IgD-negative memory B cell (primary cell): ENCODE results near the gene DNAH2. TPM values are rescaled to one million over a fixed set of nuclear protein-coding genes. Genes with fewer than 3 reads are reported as not detected.
A peak's percentile ranks its signal among the peaks of the same experiment; 100 is the strongest.

Experiments used
- H3K27ac Mint-ChIP-seq, 3 donors: one replicate each; pipeline ENCODE4 v1.8.0; 2020 to 2022; ENCODE audit warnings: mild to moderate bottlenecking in 3 of 3, mixed read lengths in 3 of 3, moderate library complexity in 1 of 3
- H3K27me3 Mint-ChIP-seq: one replicate; pipeline ENCODE4 v1.8.0; 2021; ENCODE audit warnings: mixed read lengths
- H3K36me3 Mint-ChIP-seq: one replicate; pipeline ENCODE4 v1.8.0; 2020; ENCODE audit warnings: mild to moderate bottlenecking, mixed read lengths
- H3K4me1 Mint-ChIP-seq, 3 donors: one replicate each; pipeline ENCODE4 v1.8.0; 2020 to 2022; ENCODE audit warnings: mixed read lengths in 3 of 3, mild to moderate bottlenecking in 1 of 3
- H3K4me3 Mint-ChIP-seq, 4 donors: one replicate each; pipeline ENCODE4 v1.8.0; 2020 to 2022; ENCODE audit warnings: mild to moderate bottlenecking in 4 of 4, mixed read lengths in 4 of 4, moderate library complexity in 3 of 4
- H3K9me3 Mint-ChIP-seq, 3 donors: one replicate each; pipeline ENCODE4 v1.8.0; 2020 to 2021; ENCODE audit warnings: mixed read lengths in 3 of 3, mild to moderate bottlenecking in 1 of 3
- polyA plus RNA-seq: library from polyadenylated mRNA; unstranded; fragments of 300-500 nt; fragmentation: Illumina TruSeq; gene quantifications from one replicate; pipeline ENCODE4 v1.2.3, GENCODE V29; 2021

Gene DNAH2
- polyA plus RNA-seq, 1 donor from 2014 or later: not detected

DNA sequence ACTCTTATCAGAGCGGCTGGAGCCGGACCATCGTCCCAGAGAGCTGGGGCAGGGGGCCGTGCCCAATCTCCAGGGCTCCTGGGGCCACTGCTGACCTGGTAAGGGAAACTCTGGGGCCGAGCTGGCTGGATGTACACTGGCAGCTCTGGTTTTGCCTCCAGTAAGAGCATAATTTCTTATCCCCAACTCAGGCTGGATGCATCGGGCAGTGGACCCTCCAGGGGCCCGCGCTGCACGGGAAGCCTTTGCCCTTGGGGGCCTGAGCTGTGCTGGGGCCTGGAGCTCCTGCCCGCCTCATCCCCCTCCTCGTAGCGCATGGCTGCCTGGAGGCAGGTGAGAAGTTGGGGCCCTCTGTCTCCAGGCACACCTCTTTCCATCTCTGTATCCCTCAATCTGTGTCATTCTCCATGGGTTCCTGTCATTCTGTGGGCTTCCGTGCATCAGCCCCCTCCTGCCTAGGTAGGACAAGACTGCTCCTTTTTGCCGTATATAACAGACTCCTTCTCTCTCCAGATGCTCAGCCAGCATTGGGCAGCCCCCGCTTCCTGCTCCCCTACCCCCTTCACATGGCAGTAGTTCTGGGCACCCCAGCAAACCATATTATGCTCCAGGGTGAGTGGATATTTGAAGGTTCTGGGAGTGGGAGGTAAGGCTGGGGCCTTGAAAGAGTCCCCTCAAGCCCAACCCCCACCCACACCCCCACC is 128.0 kb downstream of the DNAH2 start:
- Mint-ChIP-seq H3K27ac (peak overlapping the region; percentile 93 to 100 (median 100)), H3K36me3 (peaks cover 2% of the 10 kb centered on the region), H3K9me3 (no peaks in the 10 kb centered on the region), H3K4me3 (peak overlapping the region; percentile 83 to 100 (median 94)), H3K27me3 (peaks cover 1% of the 10 kb centered on the region), H3K4me1 (peaks cover 10 to 15% (median 12%) of the 10 kb centered on the region in 3 donors)

DNA sequence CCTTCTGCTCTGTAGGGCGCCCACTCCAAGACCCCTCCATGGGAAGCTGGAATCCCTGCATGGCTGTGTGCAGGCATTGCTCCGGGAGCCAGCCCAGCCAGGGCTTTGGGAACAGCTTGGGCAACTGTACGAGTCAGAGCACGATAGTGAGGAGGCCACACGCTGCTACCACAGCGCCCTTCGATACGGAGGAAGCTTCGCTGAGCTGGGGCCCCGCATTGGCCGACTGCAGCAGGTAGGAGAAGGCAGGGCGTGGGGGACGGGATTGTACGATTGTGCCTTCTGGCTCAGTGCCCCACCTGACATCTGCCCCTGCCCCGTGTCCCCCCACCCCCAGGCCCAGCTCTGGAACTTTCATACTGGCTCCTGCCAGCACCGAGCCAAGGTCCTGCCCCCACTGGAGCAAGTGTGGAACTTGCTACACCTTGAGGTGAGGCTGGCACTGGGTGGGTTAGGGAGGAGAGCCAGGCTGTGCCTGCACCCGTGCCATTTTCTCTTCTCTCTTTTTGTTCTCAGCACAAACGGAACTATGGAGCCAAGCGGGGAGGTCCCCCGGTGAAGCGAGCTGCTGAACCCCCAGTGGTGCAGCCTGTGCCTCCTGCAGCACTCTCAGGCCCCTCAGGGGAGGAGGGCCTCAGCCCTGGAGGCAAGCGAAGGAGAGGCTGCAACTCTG is 128.7 kb downstream of the DNAH2 start:
- Mint-ChIP-seq H3K4me3 (peak overlapping the region in 1 of 4 donors; percentile 91), H3K9me3 (no peaks in the 10 kb centered on the region), H3K27ac (peak overlapping the region in 2 of 3 donors; percentile 93 to 100), H3K4me1 (peaks cover 5 to 12% (median 7%) of the 10 kb centered on the region in 3 donors), H3K36me3 (peaks cover 2% of the 10 kb centered on the region), H3K27me3 (peaks cover 1% of the 10 kb centered on the region)

DNA sequence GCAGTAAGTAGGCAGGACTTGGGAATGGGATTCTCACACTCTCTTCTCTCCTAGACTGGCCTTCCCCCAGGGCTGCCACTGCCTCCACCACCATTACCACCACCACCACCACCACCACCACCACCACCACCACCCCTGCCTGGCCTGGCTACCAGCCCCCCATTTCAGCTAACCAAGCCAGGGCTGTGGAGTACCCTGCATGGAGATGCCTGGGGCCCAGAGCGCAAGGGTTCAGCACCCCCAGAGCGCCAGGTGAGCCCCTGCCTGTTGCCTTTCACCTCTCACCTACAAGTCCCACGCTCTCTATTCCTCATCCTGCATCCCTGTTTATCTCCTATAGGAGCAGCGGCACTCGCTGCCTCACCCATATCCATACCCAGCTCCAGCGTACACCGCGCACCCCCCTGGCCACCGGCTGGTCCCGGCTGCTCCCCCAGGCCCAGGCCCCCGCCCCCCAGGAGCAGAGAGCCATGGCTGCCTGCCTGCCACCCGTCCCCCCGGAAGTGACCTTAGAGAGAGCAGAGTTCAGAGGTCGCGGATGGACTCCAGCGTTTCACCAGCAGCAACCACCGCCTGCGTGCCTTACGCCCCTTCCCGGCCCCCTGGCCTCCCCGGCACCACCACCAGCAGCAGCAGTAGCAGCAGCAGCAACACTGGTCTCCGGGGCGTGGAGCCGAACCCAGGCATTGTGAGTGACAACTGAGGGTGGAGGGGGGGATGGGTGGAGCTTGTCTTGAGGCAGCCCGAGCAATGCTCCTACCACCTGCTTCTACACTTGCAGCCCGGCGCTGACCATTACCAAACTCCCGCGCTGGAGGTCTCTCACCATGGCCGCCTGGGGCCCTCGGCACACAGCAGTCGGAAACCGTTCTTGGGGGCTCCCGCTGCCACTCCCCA is 129.5 kb downstream of the DNAH2 start:
- H3K27me3 Mint-ChIP-seq: no peaks in the 10 kb centered on the region
- peak overlapping the region in 2 of 3 donors; percentile 63 to 93 for H3K27ac Mint-ChIP-seq
- H3K4me1 Mint-ChIP-seq: peaks cover 9 to 16% (median 10%) of the 10 kb centered on the region in 3 donors
- peak overlapping the region in 1 of 4 donors; percentile 91 for H3K4me3 Mint-ChIP-seq
- peaks cover 2% of the 10 kb centered on the region for H3K36me3 Mint-ChIP-seq
- no peaks in the 10 kb centered on the region for H3K9me3 Mint-ChIP-seq

DNA sequence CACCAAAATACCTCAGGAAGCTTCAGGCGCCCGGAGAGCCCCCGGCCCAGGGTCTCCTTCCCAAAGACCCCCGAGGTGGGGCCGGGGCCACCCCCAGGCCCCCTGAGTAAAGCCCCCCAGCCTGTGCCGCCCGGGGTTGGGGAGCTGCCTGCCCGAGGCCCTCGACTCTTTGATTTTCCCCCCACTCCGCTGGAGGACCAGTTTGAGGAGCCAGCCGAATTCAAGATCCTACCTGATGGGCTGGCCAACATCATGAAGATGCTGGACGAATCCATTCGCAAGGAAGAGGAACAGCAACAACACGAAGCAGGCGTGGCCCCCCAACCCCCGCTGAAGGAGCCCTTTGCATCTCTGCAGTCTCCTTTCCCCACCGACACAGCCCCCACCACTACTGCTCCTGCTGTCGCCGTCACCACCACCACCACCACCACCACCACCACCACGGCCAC is 130.6 kb downstream of the DNAH2 start:
- Mint-ChIP-seq H3K9me3 (no peaks in the 10 kb centered on the region), H3K4me1 (peaks cover 9 to 13% (median 11%) of the 10 kb centered on the region in 3 donors), H3K4me3 (peak overlapping the region in 1 of 4 donors; percentile 38), H3K36me3 (peaks cover 2% of the 10 kb centered on the region), H3K27ac (peak overlapping the region in 1 of 3 donors; percentile 67), H3K27me3 (no peaks in the 10 kb centered on the region)

DNA sequence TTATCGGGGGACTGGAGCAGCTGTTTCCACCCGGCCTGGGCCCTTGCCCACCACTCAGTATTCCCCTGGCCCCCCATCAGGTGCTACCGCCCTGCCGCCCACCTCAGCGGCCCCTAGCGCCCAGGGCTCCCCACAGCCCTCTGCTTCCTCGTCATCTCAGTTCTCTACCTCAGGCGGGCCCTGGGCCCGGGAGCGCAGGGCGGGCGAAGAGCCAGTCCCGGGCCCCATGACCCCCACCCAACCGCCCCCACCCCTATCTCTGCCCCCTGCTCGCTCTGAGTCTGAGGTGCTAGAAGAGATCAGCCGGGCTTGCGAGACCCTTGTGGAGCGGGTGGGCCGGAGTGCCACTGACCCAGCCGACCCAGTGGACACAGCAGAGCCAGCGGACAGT is 131.2 kb downstream of the DNAH2 start:
- Mint-ChIP-seq H3K4me3 (no peak overlapping the region), H3K27me3 (no peaks in the 10 kb centered on the region), H3K9me3 (no peaks in the 10 kb centered on the region), H3K27ac (no peak overlapping the region), H3K36me3 (peaks cover 2% of the 10 kb centered on the region), H3K4me1 (peaks cover 6 to 13% (median 8%) of the 10 kb centered on the region in 3 donors)

DNA sequence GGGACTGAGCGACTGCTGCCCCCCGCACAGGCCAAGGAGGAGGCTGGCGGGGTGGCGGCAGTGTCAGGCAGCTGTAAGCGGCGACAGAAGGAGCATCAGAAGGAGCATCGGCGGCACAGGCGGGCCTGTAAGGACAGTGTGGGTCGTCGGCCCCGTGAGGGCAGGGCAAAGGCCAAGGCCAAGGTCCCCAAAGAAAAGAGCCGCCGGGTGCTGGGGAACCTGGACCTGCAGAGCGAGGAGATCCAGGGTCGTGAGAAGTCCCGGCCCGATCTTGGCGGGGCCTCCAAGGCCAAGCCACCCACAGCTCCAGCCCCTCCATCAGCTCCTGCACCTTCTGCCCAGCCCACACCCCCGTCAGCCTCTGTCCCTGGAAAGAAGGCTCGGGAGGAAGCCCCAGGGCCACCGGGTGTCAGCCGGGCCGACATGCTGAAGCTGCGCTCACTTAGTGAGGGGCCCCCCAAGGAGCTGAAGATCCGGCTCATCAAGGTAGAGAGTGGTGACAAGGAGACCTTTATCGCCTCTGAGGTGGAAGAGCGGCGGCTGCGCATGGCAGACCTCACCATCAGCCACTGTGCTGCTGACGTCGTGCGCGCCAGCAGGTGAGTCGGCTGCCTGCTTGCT is 131.7 kb downstream of the DNAH2 start:
- no peaks in the 10 kb centered on the region for H3K27me3 Mint-ChIP-seq
- H3K27ac Mint-ChIP-seq: peak overlapping the region in 2 of 3 donors; percentile 53 to 100
- peaks cover 2% of the 10 kb centered on the region for H3K36me3 Mint-ChIP-seq
- peak overlapping the region in 2 of 4 donors; percentile 17 to 91 for H3K4me3 Mint-ChIP-seq
- peaks cover 5 to 13% (median 7%) of the 10 kb centered on the region in 3 donors for H3K4me1 Mint-ChIP-seq
- no peaks in the 10 kb centered on the region for H3K9me3 Mint-ChIP-seq

DNA sequence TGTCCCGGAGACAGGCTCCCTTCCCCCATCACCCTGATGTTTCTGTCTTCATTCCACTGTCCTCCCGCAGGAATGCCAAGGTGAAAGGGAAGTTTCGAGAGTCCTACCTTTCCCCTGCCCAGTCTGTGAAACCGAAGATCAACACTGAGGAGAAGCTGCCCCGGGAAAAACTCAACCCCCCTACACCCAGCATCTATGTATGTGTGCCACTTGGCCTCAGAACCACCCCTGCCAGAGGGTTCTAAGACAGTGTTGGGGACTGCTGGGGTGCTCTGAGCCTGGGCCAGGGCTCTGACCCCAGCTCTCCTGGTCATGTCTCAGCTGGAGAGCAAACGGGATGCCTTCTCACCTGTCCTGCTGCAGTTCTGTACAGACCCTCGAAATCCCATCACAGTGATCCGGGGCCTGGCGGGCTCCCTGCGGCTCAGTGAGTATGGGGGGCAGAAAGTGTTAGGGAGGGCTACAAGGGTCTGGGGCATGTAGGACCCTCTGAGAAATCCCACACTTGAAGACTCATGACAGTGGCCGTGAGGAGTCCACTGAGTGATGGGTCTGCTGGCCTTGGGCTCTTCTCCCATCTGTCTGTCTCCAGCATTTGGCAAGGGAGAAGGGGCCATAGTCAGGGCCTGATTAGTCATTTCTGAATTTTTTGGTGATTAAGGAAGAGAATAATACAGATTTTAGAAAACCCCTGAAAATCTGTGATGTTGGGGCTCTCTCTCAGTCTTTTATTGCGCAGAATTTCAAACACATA is 132.4 kb downstream of the DNAH2 start:
- H3K36me3 Mint-ChIP-seq: peaks cover 2% of the 10 kb centered on the region
- no peaks in the 10 kb centered on the region for H3K9me3 Mint-ChIP-seq
- H3K4me1 Mint-ChIP-seq: peaks cover 5 to 13% (median 7%) of the 10 kb centered on the region in 3 donors
- H3K4me3 Mint-ChIP-seq: peak overlapping the region in 2 of 4 donors; percentile 49 to 91
- H3K27ac Mint-ChIP-seq: peak overlapping the region; percentile 53 to 100 (median 83)
- no peaks in the 10 kb centered on the region for H3K27me3 Mint-ChIP-seq

DNA sequence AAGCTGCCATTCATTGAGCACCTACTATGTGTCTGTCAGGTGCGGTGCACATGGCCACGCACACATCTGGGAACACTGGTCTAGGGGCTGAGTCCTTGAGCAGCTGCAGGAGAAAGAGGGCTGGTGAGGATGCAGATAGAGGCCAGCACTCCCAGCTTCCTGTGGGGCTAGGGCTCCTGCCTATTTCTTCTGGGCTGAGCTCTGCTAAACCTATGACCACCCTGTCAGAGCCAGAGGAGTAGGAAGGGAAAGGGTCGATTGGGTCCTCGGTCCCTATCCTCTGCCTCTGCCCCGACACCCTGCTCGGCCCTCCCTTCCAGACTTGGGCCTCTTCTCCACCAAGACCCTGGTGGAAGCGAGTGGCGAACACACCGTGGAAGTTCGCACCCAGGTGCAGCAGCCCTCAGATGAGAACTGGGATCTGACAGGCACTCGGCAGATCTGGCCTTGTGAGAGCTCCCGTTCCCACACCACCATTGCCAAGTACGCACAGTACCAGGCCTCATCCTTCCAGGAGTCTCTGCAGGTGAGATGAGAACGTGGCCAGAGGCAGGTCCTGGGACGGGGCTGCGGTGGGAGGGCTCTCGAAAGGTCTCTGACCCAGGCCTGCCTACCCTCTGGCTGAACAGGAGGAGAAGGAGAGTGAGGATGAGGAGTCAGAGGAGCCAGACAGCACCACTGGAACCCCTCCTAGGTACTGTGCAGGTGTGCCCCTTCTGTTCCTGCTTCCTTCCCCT is 133.3 kb downstream of the DNAH2 start:
- Mint-ChIP-seq H3K9me3 (no peaks in the 10 kb centered on the region), H3K36me3 (peaks cover 2% of the 10 kb centered on the region), H3K4me1 (peaks cover 7 to 15% (median 11%) of the 10 kb centered on the region in 3 donors), H3K4me3 (peak overlapping the region; percentile 75 to 92 (median 91)), H3K27ac (peak overlapping the region; percentile 43 to 100 (median 91)), H3K27me3 (no peaks in the 10 kb centered on the region)

DNA sequence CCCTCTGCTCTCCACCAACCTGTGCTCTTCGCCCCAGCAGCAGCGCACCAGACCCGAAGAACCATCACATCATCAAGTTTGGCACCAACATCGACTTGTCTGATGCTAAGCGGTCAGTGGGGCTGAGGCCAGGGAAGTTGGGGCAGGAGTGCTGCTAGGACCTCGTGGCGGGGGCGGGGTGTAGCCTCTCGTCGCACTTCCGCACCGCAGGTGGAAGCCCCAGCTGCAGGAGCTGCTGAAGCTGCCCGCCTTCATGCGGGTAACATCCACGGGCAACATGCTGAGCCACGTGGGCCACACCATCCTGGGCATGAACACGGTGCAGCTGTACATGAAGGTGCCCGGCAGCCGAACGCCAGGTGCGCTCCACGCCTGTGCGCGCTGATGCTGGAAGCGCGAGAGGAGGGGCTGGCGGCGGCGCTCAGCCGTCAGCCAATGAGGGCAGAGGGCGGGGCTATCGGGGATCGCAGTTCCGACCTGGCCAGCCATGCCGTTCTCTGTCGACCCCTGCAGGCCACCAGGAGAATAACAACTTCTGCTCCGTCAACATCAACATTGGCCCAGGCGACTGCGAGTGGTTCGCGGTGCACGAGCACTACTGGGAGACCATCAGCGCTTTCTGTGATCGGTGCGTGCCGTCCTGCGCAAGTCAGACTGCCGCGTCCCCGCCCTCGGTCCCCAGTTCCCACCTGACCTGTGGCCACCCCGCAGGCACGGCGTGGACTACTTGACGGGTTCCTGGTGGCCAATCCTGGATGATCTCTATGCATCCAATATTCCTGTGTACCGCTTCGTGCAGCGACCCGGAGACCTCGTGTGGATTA is 134.1 kb downstream of the DNAH2 start:
- Mint-ChIP-seq H3K36me3 (peaks cover 2% of the 10 kb centered on the region), H3K4me1 (peaks cover 7 to 19% (median 12%) of the 10 kb centered on the region in 3 donors), H3K4me3 (peak overlapping the region; percentile 75 to 92 (median 91)), H3K27ac (peak overlapping the region; percentile 43 to 100 (median 91)), H3K27me3 (no peaks in the 10 kb centered on the region), H3K9me3 (no peaks in the 10 kb centered on the region)

DNA sequence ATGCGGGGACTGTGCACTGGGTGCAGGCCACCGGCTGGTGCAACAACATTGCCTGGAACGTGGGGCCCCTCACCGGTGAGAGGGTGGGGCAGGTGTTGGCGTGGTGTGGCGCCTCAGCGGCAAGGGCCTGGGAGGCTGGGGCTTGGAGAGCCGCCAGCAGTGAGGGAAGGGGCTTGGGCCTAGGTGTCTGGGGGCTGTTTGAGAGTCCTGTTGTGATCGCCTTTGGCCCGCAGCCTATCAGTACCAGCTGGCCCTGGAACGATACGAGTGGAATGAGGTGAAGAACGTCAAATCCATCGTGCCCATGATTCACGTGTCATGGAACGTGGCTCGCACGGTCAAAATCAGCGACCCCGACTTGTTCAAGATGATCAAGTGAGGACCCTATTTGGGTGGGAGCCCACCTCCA is 134.7 kb downstream of the DNAH2 start:
- Mint-ChIP-seq H3K27me3 (no peaks in the 10 kb centered on the region), H3K9me3 (no peaks in the 10 kb centered on the region), H3K4me1 (peaks cover 7 to 19% (median 12%) of the 10 kb centered on the region in 3 donors), H3K4me3 (peak overlapping the region in 2 of 4 donors; percentile 3 to 91), H3K36me3 (peaks cover 2% of the 10 kb centered on the region), H3K27ac (peak overlapping the region in 1 of 3 donors; percentile 100)

DNA sequence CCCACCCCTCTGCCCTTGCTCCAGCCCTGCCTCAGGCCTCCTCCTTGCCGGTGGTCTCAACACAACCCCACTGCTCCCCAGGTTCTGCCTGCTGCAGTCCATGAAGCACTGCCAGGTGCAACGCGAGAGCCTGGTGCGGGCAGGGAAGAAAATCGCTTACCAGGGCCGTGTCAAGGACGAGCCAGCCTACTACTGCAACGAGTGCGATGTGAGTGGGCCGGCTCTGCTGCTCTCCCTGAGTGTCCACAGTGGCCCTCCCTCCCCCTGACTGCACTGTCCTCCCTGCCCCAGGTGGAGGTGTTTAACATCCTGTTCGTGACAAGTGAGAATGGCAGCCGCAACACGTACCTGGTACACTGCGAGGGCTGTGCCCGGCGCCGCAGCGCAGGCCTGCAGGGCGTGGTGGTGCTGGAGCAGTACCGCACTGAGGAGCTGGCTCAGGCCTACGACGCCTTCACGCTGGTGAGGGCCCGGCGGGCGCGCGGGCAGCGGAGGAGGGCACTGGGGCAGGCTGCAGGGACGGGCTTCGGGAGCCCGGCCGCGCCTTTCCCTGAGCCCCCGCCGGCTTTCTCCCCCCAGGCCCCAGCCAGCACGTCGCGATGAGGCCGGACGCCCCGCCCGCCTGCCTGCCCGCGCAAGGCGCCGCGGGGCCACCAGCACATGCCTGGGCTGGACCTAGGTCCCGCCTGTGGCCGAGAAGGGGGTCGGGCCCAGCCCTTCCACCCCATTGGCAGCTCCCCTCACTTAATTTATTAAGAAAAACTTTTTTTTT is 135.6 kb downstream of the DNAH2 start:
- H3K36me3 Mint-ChIP-seq: peaks cover 2% of the 10 kb centered on the region
- H3K27ac Mint-ChIP-seq: peak overlapping the region in 1 of 3 donors; percentile 100
- H3K27me3 Mint-ChIP-seq: no peaks in the 10 kb centered on the region
- peak overlapping the region in 2 of 4 donors; percentile 60 to 91 for H3K4me3 Mint-ChIP-seq
- no peaks in the 10 kb centered on the region for H3K9me3 Mint-ChIP-seq
- H3K4me1 Mint-ChIP-seq: peaks cover 7 to 19% (median 12%) of the 10 kb centered on the region in 3 donors

DNA sequence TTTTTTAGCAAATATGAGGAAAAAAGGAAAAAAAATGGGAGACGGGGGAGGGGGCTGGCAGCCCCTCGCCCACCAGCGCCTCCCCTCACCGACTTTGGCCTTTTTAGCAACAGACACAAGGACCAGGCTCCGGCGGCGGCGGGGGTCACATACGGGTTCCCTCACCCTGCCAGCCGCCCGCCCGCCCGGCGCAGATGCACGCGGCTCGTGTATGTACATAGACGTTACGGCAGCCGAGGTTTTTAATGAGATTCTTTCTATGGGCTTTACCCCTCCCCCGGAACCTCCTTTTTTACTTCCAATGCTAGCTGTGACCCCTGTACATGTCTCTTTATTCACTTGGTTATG is 136.1 kb downstream of the DNAH2 start:
- Mint-ChIP-seq H3K36me3 (peaks cover 2% of the 10 kb centered on the region), H3K4me3 (peak overlapping the region in 1 of 4 donors; percentile 58), H3K4me1 (peaks cover 9 to 21% (median 12%) of the 10 kb centered on the region in 3 donors)

More for the DNA sequence above, 136.1 kb downstream of the DNAH2 start:
- Mint-ChIP-seq H3K27ac (peak overlapping the region in 2 of 3 donors; percentile 20 to 69), H3K9me3 (no peaks in the 10 kb centered on the region), H3K27me3 (no peaks in the 10 kb centered on the region)
